T-helper 9 cell (primary cell): ENCODE measurements around the gene C17orf67.
"Not testable (repeated sequence)": the region's sequence is repeated elsewhere in the genome, so short reads cannot be mapped to it uniquely, and the experiment has no call there.

Source experiments
- DNase-seq: peaks from one replicate; pipeline ENCODE4 v3.0.0-alpha.2; 2020

The C17orf67 gene

DNA sequence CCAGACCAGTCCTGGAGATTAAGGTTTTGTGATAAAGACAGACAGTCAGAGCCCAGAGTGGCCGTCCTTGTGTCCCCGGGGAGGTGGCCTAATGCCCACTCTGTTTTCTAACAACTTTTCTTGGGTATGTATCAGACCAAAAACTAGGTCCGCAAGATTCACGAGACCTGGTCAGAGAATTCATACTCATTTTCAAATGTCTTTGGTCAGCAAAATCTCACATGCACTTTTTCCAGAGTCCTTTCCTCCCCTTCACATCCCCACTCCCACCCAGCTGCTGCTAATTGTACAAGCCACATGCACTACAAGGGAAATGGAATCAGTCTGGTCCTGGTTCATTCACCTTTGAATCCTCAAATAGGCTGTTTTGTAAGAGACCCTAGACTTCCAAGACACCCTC is 61.7 kb downstream of the C17orf67 start:
- no peak for DNase-seq

DNA sequence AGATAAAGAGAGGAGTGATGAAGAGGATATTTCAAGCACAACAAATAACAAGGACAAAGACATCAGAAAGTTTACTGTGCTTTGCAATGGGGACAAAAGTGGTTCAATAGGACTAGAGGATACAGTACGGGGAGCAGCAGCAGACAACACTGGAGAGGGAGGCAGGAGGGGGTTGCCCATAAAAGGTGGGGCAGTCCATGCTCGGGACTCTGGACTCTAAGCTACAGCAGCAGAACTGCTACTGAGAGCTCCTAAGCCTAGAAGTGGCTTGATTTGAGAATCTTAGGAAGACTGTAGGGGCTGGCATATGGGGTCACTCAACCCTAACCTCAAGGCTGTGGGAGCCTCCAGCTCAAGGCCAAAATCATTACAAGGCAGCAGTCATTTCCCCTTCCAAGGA is 62.2 kb downstream of the C17orf67 start:
- DNase-seq, result no peak

DNA sequence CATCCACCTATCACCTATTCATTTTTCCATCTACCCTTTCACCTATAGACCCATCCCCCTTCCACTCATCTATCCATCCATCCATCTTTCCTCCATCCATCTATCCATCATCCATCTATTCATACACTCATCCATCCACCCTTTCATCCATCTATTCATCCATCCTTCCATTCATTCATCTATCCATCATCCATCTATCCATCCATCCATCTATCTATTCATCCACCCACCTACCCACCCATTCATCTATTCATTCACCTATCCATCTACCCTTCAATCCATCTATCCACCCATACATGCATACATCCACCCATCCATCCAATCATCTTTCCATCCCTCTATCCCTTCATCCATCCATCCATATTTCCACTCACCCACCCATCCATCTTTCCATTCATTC is 63.3 kb downstream of the C17orf67 start:
- no peak for DNase-seq

DNA sequence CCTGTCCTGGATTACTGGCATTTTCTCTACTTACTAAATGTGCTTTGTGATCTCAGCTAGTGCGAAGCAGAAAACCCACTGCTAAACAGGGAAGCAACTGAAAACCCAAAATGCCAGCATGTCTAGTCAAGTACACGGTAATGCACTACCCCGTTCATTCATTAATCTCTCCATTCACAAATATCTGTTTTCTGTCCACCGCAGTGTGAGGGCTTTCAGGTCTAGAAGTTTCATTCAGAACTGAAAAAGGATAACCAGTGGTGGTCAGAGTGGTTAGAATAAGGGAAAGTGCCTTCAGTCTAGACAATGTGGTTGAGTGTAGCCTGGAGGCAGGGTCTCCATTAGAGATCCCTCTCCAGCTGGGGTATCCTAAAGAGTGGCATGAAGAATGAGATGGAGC is 68.3 kb downstream of the C17orf67 start:
- no peak for DNase-seq

DNA sequence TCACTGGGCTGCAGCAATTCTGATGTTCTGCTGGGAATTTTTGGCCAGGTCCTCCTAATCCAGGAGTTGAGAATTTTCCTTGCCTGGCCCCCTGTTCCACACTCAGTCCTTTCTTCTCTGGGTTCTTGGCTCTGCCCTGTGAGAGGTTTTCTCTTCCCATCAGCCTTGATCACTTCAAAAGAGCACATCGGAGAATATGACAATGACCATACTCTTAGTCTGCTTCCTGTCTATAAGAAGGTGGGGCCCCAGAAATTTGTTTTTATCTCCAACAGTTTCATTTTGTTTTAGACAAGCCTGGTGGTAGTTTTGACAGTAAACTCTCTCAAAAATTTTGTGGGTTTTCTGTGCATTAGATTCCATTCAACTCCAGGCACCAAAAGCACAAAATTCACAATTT is 70.7 kb downstream of the C17orf67 start:
- DNase-seq, result no peak

DNA sequence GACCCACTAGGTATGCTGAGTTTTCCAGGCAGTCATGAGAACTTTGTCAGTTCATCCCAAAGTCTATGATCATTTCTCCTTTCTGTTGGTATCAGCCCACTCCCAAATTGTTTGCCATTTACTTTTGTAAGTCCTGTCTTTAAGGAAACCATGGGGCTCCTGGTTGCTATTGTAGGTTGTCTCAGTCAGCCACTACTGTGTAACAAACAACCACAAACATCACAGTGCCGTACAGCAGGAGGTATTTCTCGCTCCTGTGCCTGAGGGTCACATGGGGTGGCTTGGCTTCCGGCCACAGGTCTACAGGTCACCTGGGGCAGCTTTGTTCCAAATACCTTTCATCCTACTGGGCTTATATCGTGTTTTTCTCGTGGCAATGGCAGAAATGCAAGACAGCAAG is 71.6 kb downstream of the C17orf67 start:
- DNase-seq, result no peak

DNA sequence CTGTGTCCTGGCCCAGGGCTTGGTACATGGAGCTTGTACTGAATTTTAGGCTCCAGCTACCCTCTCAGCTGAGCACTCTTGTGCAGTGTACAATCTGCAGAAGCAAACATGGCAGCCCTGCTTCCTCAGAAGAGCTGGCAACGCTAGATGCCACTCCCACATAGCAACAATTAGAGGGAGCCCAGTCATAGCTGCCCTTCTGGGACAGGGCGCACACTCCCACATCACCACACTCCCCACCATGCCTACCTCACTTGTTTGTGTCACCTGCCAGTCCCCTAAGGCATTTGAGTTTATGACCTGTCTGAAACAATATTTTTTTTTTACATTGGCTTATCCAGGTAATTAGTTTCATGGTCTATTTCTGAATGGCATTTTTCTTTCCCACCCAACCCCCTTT is 72.3 kb downstream of the C17orf67 start:
- no peak for DNase-seq

DNA sequence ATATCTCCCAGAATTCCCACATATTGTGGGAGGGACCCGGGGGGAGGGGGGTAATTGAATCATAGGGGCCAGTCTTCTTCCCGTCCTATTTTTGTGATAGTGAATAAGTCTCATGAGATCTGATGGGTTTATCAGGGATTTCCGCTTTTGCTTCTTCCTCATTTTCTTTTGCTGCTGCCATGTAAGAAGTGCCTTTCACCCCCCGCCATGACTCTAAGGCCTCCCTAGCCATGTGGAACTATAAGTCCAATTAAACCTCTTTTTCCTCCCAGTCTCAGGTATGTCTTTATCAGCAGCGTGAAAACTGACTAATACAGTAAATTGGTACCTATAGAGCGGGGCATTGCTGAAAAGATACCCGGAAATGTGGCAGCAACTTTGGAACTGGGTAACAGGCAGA is 76.1 kb downstream of the C17orf67 start:
- DNase-seq, result not testable (repeated sequence)

DNA sequence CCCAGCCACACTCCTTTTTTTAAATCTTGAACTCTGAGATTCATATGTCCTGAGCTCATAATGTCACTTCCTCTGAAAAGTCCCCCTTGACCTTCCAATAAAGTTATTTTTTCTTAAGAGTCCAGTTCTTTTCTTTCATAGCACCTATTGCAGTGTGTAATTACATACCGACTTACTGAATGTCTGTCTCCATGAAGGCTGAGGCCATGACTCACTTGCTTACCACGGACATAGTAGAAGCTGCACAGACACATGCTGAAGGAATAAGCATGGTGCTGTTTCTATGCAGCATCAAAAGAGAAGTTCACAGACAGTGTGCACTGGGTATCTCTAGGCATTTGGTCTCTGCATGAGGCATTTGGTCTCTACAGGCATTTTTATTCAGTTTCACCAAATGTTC is 77.2 kb downstream of the C17orf67 start:
- DNase-seq, result no peak

DNA sequence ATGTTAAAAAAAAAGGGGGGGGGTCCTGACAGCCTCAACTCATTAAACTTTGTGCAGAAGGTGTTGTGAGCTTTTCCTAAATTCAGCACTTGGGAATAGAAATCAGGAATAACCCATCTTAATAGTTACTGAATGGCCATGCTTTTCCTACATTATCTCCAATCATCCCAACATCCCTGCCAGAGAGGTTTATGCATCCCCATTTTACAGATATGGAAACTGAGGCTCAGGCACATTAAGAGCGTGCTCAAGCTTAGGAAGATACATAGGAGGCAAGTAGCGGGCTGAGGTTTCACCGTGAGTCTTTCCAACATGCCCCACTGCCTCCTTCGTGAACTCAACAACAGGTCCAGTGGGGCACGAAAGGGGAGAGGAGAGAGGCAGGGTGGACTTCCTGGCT is 78.4 kb downstream of the C17orf67 start:
- no peak for DNase-seq

DNA sequence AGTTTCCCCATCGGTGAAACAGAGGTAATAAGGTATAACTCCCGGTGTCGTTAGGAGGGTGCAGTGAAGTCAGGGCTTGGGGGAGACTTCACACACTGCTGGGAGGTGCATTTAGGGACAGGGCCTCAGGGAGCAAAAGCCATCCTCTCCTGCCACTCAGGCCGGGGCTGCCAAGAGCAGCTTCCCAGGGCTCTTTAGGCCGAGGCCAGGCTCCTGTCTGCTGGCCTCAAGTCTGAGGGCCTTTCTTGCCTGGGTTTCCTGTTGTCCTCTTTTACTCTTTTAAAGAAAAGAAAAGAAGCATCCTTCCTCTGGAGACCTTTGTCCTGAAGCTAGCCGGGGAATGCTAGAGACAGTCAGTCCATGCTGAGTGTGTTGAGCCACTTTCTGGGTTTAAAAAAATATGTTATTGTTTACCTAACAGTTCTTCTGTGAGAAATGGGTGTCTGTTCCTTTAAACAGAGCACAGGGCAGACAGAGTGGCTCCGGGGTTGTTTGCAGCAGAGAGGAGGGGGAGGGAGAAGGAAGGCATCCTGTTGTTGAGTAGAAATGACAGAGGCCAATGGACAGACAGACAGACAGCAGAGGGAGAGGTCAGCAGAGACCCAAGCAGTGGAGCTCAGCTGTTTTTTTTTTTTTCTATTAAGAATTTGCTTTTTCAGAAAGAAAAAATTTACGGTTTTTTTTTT is 79.1 kb downstream of the C17orf67 start:
- DNase-seq, result no peak

DNA sequence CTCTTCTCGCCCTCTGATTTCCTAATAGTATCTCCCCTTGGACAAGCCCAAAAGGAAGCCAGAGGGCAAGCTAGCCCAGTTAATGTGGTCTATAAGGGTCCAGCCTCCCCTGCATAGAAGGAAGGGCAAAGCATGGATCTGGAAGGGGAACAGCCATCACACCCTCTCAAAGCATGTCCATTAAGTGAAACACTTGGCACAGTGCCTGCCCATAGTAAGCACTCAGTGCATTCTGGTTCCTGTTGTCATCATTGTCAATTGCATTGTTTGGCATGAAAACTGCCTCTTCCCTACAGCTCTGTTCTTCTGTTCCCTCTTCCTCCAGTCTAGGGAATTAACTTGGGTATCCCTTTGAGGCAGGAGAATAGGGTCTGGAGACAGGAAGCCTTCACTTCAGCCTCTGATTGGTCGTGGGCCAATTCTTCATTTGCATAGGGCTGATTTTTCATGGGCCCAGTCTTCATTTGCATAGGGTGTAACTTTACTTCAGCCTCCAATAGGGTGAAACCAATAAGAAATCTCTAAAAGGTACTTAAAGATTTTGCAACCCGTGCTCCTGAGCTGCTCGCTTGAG is 81.4 kb downstream of the C17orf67 start:
- DNase-seq, result no peak

DNA sequence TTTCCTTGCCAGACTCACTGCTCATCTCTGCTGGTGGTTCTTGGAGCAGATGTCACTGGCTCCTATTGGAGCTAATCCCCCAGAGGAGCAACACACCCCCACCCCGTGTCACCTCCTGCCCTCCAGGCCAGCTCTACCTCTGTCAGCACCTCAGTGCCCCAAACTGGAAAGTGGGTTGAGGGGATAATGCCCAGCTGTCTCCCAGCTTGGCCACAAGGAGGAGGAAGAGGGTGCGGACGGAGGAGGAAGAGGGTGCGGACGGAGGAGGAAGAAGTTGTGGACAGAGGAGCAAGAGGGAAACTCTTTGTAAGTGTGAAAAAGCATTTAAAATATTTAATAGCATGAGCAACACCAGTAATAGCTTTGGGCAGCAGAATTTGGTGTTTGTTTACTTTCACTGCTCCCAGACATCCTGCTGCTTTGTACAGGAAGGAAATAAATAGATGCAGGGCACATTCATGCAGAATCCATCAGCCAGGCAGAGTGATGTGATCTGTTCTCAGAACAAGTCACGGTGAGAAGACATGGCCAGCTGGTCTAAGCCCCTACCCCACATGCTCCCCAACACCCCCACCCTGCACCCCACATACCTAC is 82.5 kb downstream of the C17orf67 start:
- DNase-seq, result no peak

DNA sequence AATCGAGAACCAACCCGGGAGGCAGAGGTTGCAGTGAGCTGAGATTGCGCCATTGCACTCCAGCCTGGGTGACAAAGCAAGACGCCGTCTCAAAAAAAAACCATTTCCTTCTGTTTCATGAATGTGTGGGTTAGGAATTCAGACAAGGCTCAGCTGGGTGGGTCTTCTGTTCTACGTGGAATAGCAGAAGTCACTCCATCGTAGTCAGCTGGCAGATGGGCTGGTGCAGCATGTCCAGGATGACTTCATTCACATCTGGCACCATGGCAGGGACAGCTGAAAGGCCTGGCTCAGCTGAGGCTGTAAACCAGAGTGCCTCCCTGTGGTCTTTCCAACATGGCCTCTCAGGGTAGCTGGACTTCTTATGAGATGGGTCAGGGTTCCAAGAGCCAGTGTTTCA is 89.0 kb downstream of the C17orf67 start:
- DNase-seq, result no peak

DNA sequence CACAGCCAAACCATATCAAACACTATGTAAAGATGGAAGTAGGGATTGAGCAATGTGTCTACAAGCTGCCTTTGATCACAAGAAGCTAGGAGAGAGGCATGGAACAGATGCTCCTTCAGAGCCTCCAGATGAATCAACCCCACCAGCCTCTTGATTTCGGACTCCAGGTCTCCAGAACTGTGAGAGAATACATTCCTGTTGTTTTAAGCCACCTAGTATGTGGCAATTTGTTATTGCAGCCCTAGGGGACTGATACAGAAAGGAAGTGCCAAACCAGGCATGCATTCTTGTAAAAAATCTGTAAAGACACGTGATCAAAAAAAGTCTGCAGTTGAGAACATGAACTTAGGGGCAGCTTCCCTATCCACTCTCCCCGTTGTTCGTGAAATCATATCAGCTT is 91.1 kb downstream of the C17orf67 start:
- no peak for DNase-seq
